Stimulated activated memory B cell treated with anti-CD40 and anti-IgM and Interleukin-4, amounts not matched to agents 10 μg/mL and 1 μg/mL and 100 μg/mL, for 72 hours (primary cell): ENCODE results near the gene TBC1D22A.

Experiments
- ATAC-seq: fragments of 150-1000 bp; cut with Tn5 transposase; 2 replicates; pipeline ENCODE4 v1.10.0; 2021
- H3K27ac Mint-ChIP-seq: one replicate; pipeline ENCODE4 v1.8.0; 2022; ENCODE audit warnings: mild to moderate bottlenecking, mixed read lengths
- H3K27me3 Mint-ChIP-seq: one replicate; pipeline ENCODE4 v1.8.0; 2022; ENCODE audit warnings: mixed read lengths
- H3K36me3 Mint-ChIP-seq: one replicate; pipeline ENCODE4 v1.8.0; 2022; ENCODE audit warnings: mixed read lengths
- H3K4me1 Mint-ChIP-seq: one replicate; pipeline ENCODE4 v1.8.0; 2022; ENCODE audit warnings: mixed read lengths
- H3K4me3 Mint-ChIP-seq: one replicate; pipeline ENCODE4 v1.8.0; 2022; ENCODE audit warnings: mild to moderate bottlenecking, moderate library complexity, mixed read lengths
- H3K9me3 Mint-ChIP-seq: one replicate; pipeline ENCODE4 v1.8.0; 2022; ENCODE audit warnings: mixed read lengths

The TBC1D22A gene

DNA sequence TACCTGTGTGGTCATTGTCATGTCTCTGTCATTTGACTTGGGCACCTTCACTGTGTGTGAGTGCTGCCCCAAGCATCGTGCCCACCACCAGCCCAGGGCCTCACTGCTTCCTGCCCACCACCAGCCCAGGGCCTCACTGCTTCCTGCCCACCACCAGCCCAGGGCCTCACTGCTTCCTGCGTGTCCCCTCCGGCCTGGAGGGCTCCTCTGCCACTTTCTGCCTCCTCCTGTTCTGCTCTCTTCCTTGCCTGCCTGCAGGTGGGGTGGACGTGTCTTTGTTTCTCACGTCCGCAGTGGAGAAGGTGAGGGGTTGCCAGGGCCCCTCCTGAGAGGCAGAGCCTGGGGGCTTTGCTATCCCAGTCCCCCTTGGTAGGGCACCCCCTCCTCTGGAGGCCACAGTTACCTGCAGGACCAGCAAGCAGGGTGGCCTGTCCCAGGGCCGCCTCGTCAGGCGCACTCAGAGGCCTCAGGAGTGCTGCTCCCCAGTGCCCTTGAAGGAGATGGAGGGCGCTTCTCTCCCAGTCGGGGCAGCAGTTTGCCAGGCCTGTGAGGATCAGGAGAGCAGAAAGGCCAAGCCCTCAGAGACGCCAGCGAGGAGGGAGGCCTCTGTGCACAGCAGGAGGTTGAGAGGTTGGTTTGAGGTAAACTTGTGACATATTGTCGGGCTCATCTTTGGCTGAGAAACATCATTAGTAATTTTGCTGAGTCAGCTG is 290.7 kb downstream of the TBC1D22A start:
- Mint-ChIP-seq H3K27ac (peak overlapping the region; percentile 12), H3K4me1 (peaks cover 72% of the 10 kb centered on the region), H3K36me3 (peaks cover 70% of the 10 kb centered on the region), H3K27me3 (no peaks in the 10 kb centered on the region), H3K4me3 (no peak overlapping the region), H3K9me3 (no peaks in the 10 kb centered on the region)
- no peak for ATAC-seq

DNA sequence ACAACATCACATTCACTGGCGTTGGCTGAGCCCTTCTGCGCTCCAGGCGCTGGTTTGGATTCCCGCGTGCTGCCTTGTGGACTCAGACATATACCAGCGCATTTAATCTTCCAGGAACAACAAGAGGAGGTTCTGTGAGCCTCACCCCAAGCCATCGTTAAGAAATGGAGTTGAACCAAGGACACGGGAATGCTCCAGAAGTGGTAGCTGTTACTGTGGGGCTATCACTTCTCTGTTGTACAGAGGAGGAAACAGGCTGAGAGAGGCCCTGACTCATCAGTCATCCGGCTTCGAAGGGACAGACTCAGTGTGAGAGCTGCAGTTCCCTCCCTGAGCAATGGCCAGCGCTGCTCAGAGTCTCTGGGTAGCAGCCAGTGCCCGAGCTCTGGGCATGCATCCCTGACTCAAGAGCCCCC is 291.3 kb downstream of the TBC1D22A start:
- Mint-ChIP-seq H3K27me3 (no peaks in the 10 kb centered on the region), H3K4me3 (no peak overlapping the region), H3K27ac (no peak overlapping the region), H3K4me1 (peaks cover 72% of the 10 kb centered on the region), H3K9me3 (no peaks in the 10 kb centered on the region), H3K36me3 (peaks cover 73% of the 10 kb centered on the region)
- ATAC-seq, result no peak

DNA sequence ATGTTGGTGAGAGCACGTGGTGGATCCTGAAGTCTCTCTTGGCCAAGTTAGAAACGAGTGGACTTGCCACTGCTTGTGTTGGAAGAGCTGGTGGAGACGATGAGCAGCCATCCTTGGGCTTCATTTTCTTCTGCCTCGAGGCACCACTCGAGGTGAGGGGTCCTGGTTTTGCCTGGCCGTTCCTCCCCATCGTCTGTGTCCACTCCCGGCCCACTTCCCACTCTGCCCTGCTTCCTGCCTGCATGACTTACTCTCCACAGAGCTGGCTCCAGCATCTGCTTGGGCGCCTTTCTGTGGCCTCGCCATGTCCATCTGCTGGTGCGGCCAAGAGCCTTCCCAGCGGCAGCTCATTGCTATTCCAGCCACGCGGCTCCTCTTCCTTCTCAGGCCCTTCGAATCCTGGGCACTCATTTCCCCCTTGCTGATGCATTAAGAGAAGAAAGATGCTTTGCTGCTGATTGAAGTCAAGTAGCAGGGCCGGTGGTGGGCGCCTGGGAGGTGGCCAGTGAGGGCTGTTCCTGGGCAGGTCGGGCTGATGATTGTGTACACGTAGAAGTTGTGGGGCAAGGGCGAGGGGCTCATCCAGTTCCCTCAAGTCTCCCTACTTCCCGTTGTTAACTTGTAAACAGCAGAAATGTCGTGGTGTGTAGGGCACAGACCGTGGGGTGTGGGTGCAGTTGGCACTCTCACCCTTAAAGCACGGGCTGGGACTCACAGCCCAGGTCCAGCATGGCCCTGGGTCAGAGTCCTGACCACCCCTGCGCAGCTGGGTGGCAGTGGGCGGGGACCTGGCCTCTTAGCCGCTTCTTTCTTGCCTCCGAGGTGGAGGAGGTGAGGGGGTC is 292.0 kb downstream of the TBC1D22A start:
- H3K4me1 Mint-ChIP-seq, result peaks cover 72% of the 10 kb centered on the region
- no peak overlapping the region for H3K4me3 Mint-ChIP-seq
- no peaks in the 10 kb centered on the region for H3K9me3 Mint-ChIP-seq
- peaks cover 68% of the 10 kb centered on the region for H3K36me3 Mint-ChIP-seq
- H3K27ac Mint-ChIP-seq, result no peak overlapping the region
- no peaks in the 10 kb centered on the region for H3K27me3 Mint-ChIP-seq
- no peak for ATAC-seq

DNA sequence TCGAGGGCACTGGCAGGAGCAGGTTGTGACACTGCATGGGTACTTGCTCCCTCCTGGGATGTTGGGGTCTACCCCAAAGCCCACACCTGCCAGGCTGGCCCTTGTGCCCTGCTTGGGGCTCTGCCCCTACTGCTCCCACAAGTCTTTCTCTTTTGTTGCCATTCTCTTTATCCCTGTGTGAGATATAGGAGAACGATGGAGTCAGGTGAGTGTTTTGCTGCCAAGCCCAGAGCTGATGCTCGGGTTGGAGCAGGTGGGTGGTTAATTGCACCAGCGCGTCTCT is 292.6 kb downstream of the TBC1D22A start:
- peaks cover 72% of the 10 kb centered on the region for H3K4me1 Mint-ChIP-seq
- H3K27me3 Mint-ChIP-seq, result no peaks in the 10 kb centered on the region
- H3K27ac Mint-ChIP-seq, result no peak overlapping the region
- H3K9me3 Mint-ChIP-seq, result no peaks in the 10 kb centered on the region
- H3K36me3 Mint-ChIP-seq, result peaks cover 71% of the 10 kb centered on the region
- no peak for ATAC-seq
- H3K4me3 Mint-ChIP-seq, result no peak overlapping the region

DNA sequence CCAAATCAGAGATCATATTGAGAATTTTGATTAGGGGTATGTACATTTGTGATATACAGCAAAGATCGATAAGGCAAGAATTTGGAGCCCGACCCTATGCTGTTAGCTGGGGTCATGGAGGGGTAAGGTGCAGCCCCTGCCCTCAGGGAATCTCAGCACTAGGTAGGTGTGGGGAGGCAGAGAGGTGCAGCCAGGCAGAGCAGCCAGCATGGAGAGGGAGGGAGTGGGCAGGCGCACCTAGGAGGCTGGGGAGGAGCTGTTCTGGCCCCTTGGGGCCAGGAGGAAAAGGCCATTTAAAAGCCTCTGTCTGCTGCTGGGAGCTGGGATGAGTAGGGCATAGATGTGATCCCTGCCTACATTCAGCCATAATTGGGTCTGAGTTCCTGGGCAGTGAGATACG is 293.0 kb downstream of the TBC1D22A start:
- no peaks in the 10 kb centered on the region for H3K27me3 Mint-ChIP-seq
- H3K4me1 Mint-ChIP-seq, result peaks cover 69% of the 10 kb centered on the region
- no peak overlapping the region for H3K4me3 Mint-ChIP-seq
- H3K36me3 Mint-ChIP-seq, result peaks cover 72% of the 10 kb centered on the region
- H3K27ac Mint-ChIP-seq, result no peak overlapping the region
- ATAC-seq, result no peak
- H3K9me3 Mint-ChIP-seq, result no peaks in the 10 kb centered on the region

DNA sequence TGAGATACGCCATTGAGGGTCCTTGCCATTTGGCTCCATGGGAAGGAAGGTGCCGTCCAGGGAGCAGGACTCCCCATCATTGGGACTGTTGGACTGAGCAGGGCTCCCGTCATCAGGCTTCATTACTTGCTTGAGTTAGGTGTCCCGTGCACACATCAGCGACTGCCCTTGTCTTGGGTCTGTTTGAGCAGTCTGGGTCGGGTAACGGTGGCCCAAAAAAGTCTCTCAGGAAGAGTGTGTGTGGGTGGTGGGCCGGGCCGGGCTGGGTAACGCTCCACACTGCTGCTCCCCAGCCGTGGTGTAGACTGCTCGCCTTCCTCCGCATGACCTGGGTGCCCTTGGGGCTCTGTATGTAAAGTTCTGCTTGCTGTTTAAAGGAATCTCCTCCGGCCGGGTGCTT is 293.5 kb downstream of the TBC1D22A start:
- ATAC-seq, result no peak
- Mint-ChIP-seq H3K27me3 (no peaks in the 10 kb centered on the region), H3K9me3 (no peaks in the 10 kb centered on the region), H3K4me3 (no peak overlapping the region), H3K36me3 (peaks cover 77% of the 10 kb centered on the region), H3K27ac (no peak overlapping the region), H3K4me1 (peaks cover 68% of the 10 kb centered on the region)

DNA sequence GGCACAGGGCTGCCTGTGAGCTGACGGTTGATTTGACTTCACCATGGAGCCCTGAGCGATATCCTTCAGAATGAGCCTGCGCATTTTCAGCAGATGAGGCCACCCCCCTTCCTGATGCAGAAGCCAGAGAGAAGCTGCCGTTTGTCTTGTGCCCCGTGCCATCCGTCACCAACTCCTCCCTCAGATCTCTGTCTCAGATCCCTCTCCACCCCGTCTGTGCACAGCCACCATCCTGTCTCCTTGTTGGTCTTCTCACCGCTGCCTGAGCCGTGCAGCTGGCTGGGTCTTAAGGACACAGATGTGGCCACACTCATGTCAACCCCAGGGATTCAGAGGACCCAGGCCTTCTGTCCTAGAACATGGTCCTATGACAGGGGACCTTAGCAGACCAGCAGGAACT is 293.9 kb downstream of the TBC1D22A start:
- H3K4me1 Mint-ChIP-seq, result peaks cover 71% of the 10 kb centered on the region
- H3K4me3 Mint-ChIP-seq, result no peak overlapping the region
- peaks cover 81% of the 10 kb centered on the region for H3K36me3 Mint-ChIP-seq
- H3K27me3 Mint-ChIP-seq, result no peaks in the 10 kb centered on the region
- no peak for ATAC-seq
- no peak overlapping the region for H3K27ac Mint-ChIP-seq
- no peaks in the 10 kb centered on the region for H3K9me3 Mint-ChIP-seq

DNA sequence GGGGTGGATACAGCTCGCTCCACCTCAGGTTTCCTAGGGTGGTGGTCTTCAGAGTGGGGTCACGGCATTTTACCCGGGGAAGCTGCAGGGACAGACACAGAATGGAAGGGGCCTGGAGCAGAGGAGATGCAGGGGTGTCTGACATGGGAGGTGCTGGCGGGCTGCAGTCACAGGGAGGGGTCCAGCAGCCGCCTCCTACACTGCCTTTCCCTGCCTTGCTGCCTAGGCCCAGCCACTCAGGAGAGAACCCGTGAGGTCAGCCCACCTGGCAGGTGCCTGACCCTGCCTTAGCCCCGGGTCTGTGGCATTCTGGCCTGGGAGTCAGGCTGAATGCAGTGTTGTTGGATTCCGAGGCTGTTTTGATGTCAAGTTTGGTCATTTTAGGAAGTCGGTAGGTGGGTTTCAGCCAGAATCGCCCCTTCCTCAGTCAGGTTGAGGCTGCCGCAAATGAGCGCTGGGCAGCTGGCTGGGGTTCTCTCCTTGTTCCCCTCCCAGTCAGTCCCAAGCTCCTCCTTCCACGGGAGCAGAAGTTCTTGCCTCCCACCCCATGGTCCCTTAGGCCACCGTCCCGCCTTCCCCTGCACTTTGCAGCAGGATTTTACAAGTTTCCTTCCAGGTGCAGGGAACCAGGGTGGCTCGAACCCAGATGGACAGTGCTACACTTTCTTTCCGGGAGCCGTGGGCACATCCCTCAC is 294.5 kb downstream of the TBC1D22A start:
- Mint-ChIP-seq H3K27ac (no peak overlapping the region), H3K36me3 (peaks cover 81% of the 10 kb centered on the region), H3K27me3 (no peaks in the 10 kb centered on the region), H3K4me3 (no peak overlapping the region), H3K4me1 (peaks cover 67% of the 10 kb centered on the region), H3K9me3 (no peaks in the 10 kb centered on the region)
- no peak for ATAC-seq

DNA sequence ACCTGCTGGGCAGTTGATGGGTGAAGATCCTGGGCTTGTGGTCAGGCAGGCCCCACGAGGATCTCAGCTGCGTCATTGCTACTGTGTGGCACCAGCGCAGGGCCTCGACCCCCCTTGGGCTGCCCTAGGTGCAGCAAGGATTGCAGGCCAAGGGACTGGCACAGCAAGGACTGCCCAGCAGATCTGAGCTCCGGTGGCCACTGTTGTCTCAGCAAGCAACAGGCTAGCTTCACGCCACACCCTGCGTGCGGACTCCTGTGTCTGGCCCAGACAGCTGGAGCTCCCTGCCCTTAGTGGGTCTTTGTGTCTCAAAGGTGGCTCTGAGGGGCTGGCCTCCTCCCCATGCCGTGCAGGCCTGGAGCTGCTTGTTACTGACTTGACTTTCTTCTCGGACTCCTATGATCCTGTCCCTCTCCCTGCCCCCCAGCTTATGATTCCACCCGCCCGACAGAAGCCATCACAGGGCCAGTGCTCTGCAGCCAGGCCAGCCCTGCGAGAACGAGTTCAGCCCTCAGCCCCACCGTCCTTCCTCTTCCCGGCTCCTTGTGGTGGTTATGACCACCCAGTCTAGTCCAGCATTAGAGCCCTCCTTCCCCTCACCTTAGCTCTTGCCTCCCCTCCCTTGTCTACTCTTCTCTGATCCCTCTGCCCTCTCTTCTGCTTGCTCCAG is 295.6 kb downstream of the TBC1D22A start:
- Mint-ChIP-seq H3K27me3 (no peaks in the 10 kb centered on the region), H3K4me1 (peaks cover 64% of the 10 kb centered on the region), H3K36me3 (peaks cover 86% of the 10 kb centered on the region), H3K27ac (no peak overlapping the region), H3K9me3 (no peaks in the 10 kb centered on the region), H3K4me3 (no peak overlapping the region)
- ATAC-seq, result no peak

DNA sequence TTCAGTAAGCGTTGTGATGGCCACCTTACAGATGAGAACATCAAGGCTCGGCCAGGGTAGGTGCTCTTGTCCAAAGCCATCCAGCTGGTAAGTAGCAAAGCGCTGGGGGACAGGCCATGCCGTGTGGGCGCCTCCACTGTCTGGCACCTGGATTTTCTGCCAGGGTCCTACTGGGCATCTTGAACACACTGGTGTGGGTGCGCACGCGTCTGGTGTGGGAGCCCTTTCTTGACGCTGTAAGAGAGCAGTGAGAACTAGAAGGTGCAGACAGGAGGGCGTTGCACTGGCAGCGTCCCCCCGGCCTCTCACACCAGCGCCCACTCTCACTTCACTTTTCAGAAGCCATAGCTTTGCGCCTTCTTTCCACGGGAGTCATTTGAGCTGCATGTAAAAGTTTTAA is 296.6 kb downstream of the TBC1D22A start:
- H3K4me3 Mint-ChIP-seq, result no peak overlapping the region
- H3K9me3 Mint-ChIP-seq, result no peaks in the 10 kb centered on the region
- H3K36me3 Mint-ChIP-seq, result peaks cover 86% of the 10 kb centered on the region
- peaks cover 60% of the 10 kb centered on the region for H3K4me1 Mint-ChIP-seq
- H3K27ac Mint-ChIP-seq, result peak overlapping the region; percentile 31
- peak; percentile 41 for ATAC-seq
- H3K27me3 Mint-ChIP-seq, result no peaks in the 10 kb centered on the region

DNA sequence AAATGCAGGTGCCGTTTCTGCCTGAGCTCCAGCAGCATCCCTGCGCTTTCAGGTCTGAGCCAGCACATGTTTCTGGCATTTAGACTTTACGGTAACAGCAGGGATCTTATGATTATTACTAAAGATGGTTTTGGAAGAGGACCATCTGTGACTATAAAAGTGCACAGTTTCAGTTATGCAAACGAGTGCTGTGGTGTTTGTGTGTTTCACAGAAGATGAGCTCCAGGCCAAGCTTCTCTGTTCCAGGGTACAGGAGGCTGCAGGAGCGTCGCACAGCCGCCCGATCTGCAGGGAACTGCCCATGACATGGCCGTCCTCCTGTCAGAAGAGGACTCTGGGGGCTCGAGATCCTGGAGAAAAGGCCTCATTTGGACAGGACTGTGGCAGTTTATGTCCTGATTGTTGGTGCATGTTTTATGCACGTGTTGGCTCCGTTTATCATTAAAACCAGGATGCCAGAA is 297.3 kb downstream of the TBC1D22A start:
- peak; percentile 52 for ATAC-seq
- Mint-ChIP-seq H3K27me3 (no peaks in the 10 kb centered on the region), H3K9me3 (no peaks in the 10 kb centered on the region), H3K4me3 (peak overlapping the region; percentile 34), H3K36me3 (peaks cover 84% of the 10 kb centered on the region), H3K4me1 (peaks cover 55% of the 10 kb centered on the region), H3K27ac (peak overlapping the region; percentile 31)

DNA sequence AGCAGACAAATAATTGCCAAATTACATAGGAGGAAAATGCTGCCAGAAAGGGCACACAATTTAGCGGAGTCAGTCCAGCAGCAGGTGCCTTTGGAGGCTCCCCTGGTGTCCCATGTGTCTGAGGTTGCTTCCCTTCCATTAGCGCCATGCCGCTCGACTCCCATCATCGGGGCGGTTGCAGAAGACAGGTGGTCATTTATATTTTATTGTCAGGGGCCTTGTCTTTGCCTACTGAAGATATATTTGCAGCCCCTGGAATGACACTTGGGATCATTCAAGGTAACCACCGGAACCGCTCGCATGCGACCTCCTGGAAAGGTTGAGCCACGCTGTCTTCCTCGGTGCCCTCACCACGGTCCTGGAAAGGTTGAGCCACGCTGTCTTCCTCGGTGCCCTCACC is 298.3 kb downstream of the TBC1D22A start:
- peaks cover 50% of the 10 kb centered on the region for H3K4me1 Mint-ChIP-seq
- ATAC-seq, result no peak
- H3K27ac Mint-ChIP-seq, result no peak overlapping the region
- peaks cover 76% of the 10 kb centered on the region for H3K36me3 Mint-ChIP-seq
- H3K4me3 Mint-ChIP-seq, result no peak overlapping the region
- no peaks in the 10 kb centered on the region for H3K27me3 Mint-ChIP-seq
- H3K9me3 Mint-ChIP-seq, result no peaks in the 10 kb centered on the region

DNA sequence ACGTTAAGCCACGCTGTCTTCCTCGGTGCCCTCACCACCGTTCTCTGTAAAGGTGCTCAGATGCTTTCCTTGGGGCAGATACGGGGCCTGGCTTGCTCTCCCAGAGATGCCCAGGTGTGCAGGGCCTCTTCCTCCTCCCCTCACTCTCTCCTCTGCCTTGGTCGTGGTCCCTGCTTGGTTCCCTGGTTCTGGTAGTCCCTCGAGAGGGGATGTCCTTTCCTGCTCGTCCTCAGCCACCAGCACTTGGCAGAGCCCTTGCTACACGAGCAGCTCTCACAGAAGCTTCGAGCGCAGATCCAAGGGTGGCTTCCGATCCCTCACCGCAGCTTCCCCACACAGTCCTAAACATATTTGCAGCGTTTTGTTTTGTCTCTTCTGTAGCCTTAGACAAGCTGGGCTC is 298.8 kb downstream of the TBC1D22A start:
- peaks cover 75% of the 10 kb centered on the region for H3K36me3 Mint-ChIP-seq

DNA sequence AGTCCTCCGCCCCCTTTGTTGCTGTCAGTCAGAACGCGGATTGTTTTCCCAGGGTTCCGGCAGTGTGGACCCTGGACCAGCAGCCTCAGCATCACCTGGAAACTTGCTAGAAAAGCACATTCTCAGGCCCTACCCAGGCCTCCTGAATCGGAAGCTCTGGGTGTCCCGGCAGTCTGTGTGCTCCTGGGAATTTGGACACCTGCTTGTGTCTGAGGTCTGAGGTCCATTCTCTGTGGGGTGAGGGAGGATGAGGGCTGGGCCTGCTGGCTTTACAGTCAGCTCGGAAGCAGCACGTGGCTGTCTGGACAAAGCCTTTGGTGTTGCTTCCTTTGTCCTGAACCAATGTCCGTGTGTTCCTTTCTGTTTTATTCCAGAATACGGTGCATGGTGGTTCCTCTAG is 299.7 kb downstream of the TBC1D22A start:
- no peaks in the 10 kb centered on the region for H3K9me3 Mint-ChIP-seq
- H3K36me3 Mint-ChIP-seq, result peaks cover 71% of the 10 kb centered on the region
- H3K4me3 Mint-ChIP-seq, result no peak overlapping the region
- H3K27me3 Mint-ChIP-seq, result no peaks in the 10 kb centered on the region
- H3K4me1 Mint-ChIP-seq, result peaks cover 43% of the 10 kb centered on the region
- H3K27ac Mint-ChIP-seq, result no peak overlapping the region
- no peak for ATAC-seq

More for the DNA sequence above, 298.8 kb downstream of the TBC1D22A start:
- Mint-ChIP-seq H3K27me3 (no peaks in the 10 kb centered on the region), H3K9me3 (no peaks in the 10 kb centered on the region), H3K27ac (no peak overlapping the region), H3K4me1 (peaks cover 51% of the 10 kb centered on the region), H3K4me3 (no peak overlapping the region)
- no peak for ATAC-seq

DNA sequence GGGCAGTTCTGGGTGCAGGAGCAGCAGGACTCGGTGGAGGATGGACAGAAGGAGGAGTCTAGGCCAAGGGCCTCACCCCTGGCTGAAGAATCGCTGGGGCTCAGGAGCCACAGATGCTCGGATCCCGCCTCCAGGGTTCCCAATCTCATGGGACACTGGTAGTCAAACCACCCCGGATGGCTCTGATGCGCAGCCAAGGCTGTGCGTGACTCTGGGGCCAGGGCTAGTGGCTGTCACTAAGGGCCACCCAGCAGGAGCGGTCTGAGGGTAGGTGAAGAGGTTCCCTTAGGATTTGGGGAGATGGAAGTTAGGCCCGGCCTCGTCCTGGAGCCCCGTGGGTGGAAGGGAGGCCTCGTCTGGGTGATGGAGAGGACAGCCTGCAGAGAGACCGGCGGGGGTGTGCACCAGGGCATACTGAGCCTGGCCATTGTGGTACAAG is 300.6 kb downstream of the TBC1D22A start:
- no peak overlapping the region for H3K4me3 Mint-ChIP-seq
- peaks cover 37% of the 10 kb centered on the region for H3K4me1 Mint-ChIP-seq
- H3K27me3 Mint-ChIP-seq, result no peaks in the 10 kb centered on the region
- H3K27ac Mint-ChIP-seq, result no peak overlapping the region
- no peaks in the 10 kb centered on the region for H3K9me3 Mint-ChIP-seq
- ATAC-seq, result no peak
- H3K36me3 Mint-ChIP-seq, result peaks cover 61% of the 10 kb centered on the region
